SU-DHL-6 (cell line): Measurements from ENCODE around the gene ATXN2.
"Not testable (repeated sequence)": the region's sequence is repeated elsewhere in the genome, so short reads cannot be mapped to it uniquely, and the experiment has no call there.

Experiments used
- H2AFZ ChIP-seq: fragments of 200-600 bp; sonication (generic); 2 replicates; pipeline ENCODE4 v1.6.1; 2014; ENCODE audit warnings: low read depth, mild to moderate bottlenecking, moderate library complexity, mixed read lengths, antibody characterized with exemption, low read length; ENCODE audit not compliant: severe bottlenecking
- H3F3A ChIP-seq: fragments of 200-600 bp; shearing (Covaris generic); 2 replicates; pipeline ENCODE4 v1.6.0; 2016; ENCODE audit warnings: antibody characterized with exemption, mild to moderate bottlenecking; ENCODE audit not compliant: insufficient read depth
- H3K27ac ChIP-seq: fragments of 200-600 bp; sonication (generic); 2 replicates; pipeline ENCODE4 v1.5.1; 2016; ENCODE audit warnings: low read depth, mild to moderate bottlenecking, low read length, moderate library complexity, mixed read lengths
- H3K27me3 ChIP-seq: fragments of 200-600 bp; sonication (generic), shearing (Covaris generic); 2 replicates; pipeline ENCODE4 v1.6.0; 2014; ENCODE audit warnings: mild to moderate bottlenecking, low read length
- H3K36me3 ChIP-seq: fragments of 200-600 bp; sonication (generic); 2 replicates; pipeline ENCODE4 v1.6.1; 2014; ENCODE audit warnings: mild to moderate bottlenecking, low read length, mixed read lengths
- H3K4me2 ChIP-seq: fragments of 300-600, 200-600 bp; shearing (Covaris generic), sonication (generic); 2 replicates; pipeline ENCODE4 v1.6.0; 2014; ENCODE audit warnings: low read length, low read depth, mild to moderate bottlenecking; ENCODE audit not compliant: poor library complexity, severe bottlenecking
- H3K4me3 ChIP-seq: fragments of 200-600 bp; sonication (generic); 2 replicates; pipeline ENCODE4 v1.5.1; 2014; ENCODE audit warnings: antibody characterized with exemption, low read length, mild to moderate bottlenecking, mixed read lengths; ENCODE audit not compliant: insufficient read depth, poor library complexity, severe bottlenecking
- H3K79me2 ChIP-seq: fragments of 200-600 bp; sonication (generic); 2 replicates; pipeline ENCODE4 v1.6.1; 2014; ENCODE audit warnings: mild to moderate bottlenecking, low read length, moderate library complexity; ENCODE audit not compliant: insufficient read depth
- H3K9ac ChIP-seq: fragments of 200-600 bp; sonication (generic); 2 replicates; pipeline ENCODE4 v1.7.0; 2014; ENCODE audit warnings: mild to moderate bottlenecking, low read length
- H3K9me2 ChIP-seq: fragments of 200-600 bp; sonication (generic); replicated peaks from 2 replicates; pipeline ENCODE4 v1.6.1; 2014; ENCODE audit warnings: low read length; ENCODE audit not compliant: insufficient read depth
- H3K9me3 ChIP-seq: fragments of 200-600 bp; sonication (generic); 2 replicates; pipeline ENCODE4 v1.6.1; 2014; ENCODE audit warnings: low read length, mixed read lengths; ENCODE audit not compliant: insufficient read depth
- H4K20me1 ChIP-seq: fragments of 200-600 bp; sonication (generic); 2 replicates; pipeline ENCODE4 v1.6.1; 2014; ENCODE audit warnings: low read depth, mild to moderate bottlenecking, antibody characterized with exemption, low read length, moderate library complexity, mixed read lengths
- CTCF ChIP-seq: fragments of 200-600 bp; sonication (generic); IDR thresholded peaks from one replicate; pipeline ENCODE4 v1.5.1; 2017; ENCODE audit warnings: antibody characterized with exemption, mild to moderate bottlenecking, low read length, moderate library complexity; ENCODE audit not compliant: insufficient read depth, poor library complexity, severe bottlenecking
- EZH2phosphoT487 ChIP-seq: fragments of 200-600 bp; sonication (generic), shearing (Covaris generic); conservative IDR thresholded peaks from 2 replicates; pipeline ENCODE4 v1.6.1; 2018; ENCODE audit warnings: mild to moderate bottlenecking, antibody characterized with exemption, low read length, moderate library complexity, mixed read lengths

The ATXN2 gene

GRCh38 chr12:111505601-111506036, 93.5 kb downstream of the ATXN2 start:
- Histone ChIP-seq H3K9me3 (no peaks in the 10 kb centered on the region), H3K4me3 (no peak overlapping the region), H3K27ac (no peak overlapping the region), H3K4me2 (no peak overlapping the region), H3K27me3 (no peaks in the 10 kb centered on the region), H4K20me1 (no peaks in the 10 kb centered on the region), H3K9ac (no peak overlapping the region), H3K36me3 (peaks cover 19% of the 10 kb centered on the region), H2AFZ (no peak overlapping the region), H3K9me2 (no peaks in the 10 kb centered on the region), H3F3A (peaks cover 10% of the 10 kb centered on the region; the same call in 1 of the 2 replicates), H3K79me2 (no peaks in the 10 kb centered on the region)
- TF ChIP-seq CTCF (no peak), EZH2phosphoT487 (no peak)

- Histone ChIP-seq H3K9ac (no peak overlapping the region), H3K9me3 (no peaks in the 10 kb centered on the region), H3K4me2 (no peak overlapping the region), H3K79me2 (no peaks in the 10 kb centered on the region), H3K27me3 (no peaks in the 10 kb centered on the region), H3F3A (peaks cover 10% of the 10 kb centered on the region; the same call in 1 of the 2 replicates), H3K36me3 (peaks cover 6% of the 10 kb centered on the region; the same call in 1 of the 2 replicates), H3K27ac (no peak overlapping the region), H3K4me3 (no peak overlapping the region), H4K20me1 (no peaks in the 10 kb centered on the region), H3K9me2 (no peaks in the 10 kb centered on the region), H2AFZ (no peak overlapping the region)
- TF ChIP-seq EZH2phosphoT487 (no peak), CTCF (no peak)
Observed at GRCh38 chr12:111503116-111503515, 96.0 kb downstream of the ATXN2 start.

GRCh38 chr12:111494676-111495075, 104.4 kb downstream of the ATXN2 start:
- no peak overlapping the region for H2AFZ ChIP-seq
- no peaks in the 10 kb centered on the region; the same call in 1 of the 2 replicates for H4K20me1 ChIP-seq
- H3F3A ChIP-seq: 0 out of 2 replicates have a peak, but pooled peaks cover 4% of the 10 kb centered on the region
- H3K4me3 ChIP-seq: no peak overlapping the region
- no peak overlapping the region for H3K4me2 ChIP-seq
- TF ChIP-seq EZH2phosphoT487 (no peak), CTCF (no peak)
- no peaks in the 10 kb centered on the region for H3K9me2 ChIP-seq
- no peak overlapping the region for H3K9ac ChIP-seq
- H3K9me3 ChIP-seq: no peaks in the 10 kb centered on the region
- H3K27me3 ChIP-seq: no peaks in the 10 kb centered on the region
- no peak overlapping the region for H3K27ac ChIP-seq
- peaks cover 13% of the 10 kb centered on the region for H3K36me3 ChIP-seq
- no peaks in the 10 kb centered on the region for H3K79me2 ChIP-seq

- H3K9ac ChIP-seq, H2AFZ ChIP-seq, H3K27ac ChIP-seq, H3F3A ChIP-seq, H4K20me1 ChIP-seq, H3K27me3 ChIP-seq, H3K79me2 ChIP-seq, H3K9me3 ChIP-seq, H3K36me3 ChIP-seq, H3K4me2 ChIP-seq, H3K4me3 ChIP-seq, H3K9me2 ChIP-seq: not testable (repeated sequence)
Observed at GRCh38 chr12:111492979-111493378, 106.1 kb downstream of the ATXN2 start.
